ENCODE data around the gene SNRNP40. TPM values are rescaled to one million over a fixed set of nuclear protein-coding genes. Genes with fewer than 3 reads are reported as not detected.

Gene SNRNP40
- total and polyA plus RNA-seq, 10 donors: 21.4 to 53.0 (median 40.1) TPM

DNA sequence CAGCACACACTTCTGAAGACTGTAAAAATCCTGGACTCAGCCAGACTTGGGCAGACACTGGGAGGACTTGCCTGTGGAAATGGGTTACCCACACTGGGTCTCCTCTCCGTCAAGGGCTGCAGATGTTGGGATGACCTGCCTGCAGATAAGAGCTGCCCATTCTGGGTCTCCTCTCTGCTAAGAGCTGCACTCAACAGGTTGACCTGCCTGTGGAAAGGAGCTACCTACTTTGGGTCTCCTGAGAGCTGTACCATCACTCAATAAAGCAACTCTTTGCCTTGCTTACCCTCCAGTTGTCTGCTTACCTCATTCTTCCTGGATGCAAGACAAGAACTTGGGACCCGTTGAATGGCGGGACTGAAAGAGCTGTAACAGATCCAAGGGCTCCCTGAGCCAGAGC, 28.4 kb upstream of the SNRNP40 start:
- H3K4me1 ChIP-seq: no peaks in the 10 kb centered on the region
- H3K27ac ChIP-seq: no peak overlapping the region
- no peak for TF ChIP-seq POLR2A (IDR thresholded peaks at IDR 0.05)
- TF ChIP-seq POLR2AphosphoS5 (IDR thresholded peaks at IDR 0.05): no peak
- TF ChIP-seq, protein P1, sequence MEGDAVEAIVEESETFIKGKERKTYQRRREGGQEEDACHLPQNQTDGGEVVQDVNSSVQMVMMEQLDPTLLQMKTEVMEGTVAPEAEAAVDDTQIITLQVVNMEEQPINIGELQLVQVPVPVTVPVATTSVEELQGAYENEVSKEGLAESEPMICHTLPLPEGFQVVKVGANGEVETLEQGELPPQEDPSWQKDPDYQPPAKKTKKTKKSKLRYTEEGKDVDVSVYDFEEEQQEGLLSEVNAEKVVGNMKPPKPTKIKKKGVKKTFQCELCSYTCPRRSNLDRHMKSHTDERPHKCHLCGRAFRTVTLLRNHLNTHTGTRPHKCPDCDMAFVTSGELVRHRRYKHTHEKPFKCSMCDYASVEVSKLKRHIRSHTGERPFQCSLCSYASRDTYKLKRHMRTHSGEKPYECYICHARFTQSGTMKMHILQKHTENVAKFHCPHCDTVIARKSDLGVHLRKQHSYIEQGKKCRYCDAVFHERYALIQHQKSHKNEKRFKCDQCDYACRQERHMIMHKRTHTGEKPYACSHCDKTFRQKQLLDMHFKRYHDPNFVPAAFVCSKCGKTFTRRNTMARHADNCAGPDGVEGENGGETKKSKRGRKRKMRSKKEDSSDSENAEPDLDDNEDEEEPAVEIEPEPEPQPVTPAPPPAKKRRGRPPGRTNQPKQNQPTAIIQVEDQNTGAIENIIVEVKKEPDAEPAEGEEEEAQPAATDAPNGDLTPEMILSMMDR (IDR thresholded peaks at IDR 0.05 in 8 of 11, conservative IDR thresholded peaks at IDR 0.05 in 3 of 11): no peak
- intact Hi-C loops (cut with DNase I; ENCODE audit: low total_unique reads): no loop called here
- no peaks in the 10 kb centered on the region for H3K9me3 ChIP-seq
- DNase-seq: no peak
- H3K4me3 ChIP-seq: no peak overlapping the region
- WGBS, 5 donors: 92 to 100% (median 97%) methylated on average over 3 of the region's 3 CpGs
- H3K36me3 ChIP-seq: peaks cover 0 to 71% (median 28%) of the 10 kb centered on the region in 6 donors
- H3K27me3 ChIP-seq (replicated peaks in 1 of 7): no peaks in the 10 kb centered on the region

DNA sequence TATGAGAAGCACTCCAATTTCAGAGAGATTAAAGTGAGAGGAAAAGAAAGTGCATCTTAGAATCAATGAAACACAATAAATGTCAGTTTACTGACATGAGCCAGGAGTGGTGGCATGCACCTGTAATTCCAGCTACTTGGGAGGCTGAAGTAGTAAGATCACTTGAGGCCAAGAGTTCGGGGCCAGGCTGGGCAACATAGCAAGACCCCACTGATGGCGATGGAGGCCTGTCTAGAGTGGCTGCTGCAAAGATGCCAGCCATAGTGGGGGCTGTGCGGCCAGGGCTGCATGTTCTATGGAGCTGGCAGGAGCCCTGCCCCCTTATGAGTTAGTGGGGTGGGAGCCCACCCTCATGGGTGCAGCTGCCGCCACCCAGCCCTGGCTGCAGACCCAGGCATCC, 27.5 kb upstream of the SNRNP40 start:
- intact Hi-C loops (cut with DNase I; ENCODE audit: low total_unique reads): no loop called here
- Histone ChIP-seq H3K36me3 (peaks cover 0 to 80% (median 36%) of the 10 kb centered on the region in 6 donors), H3K4me1 (no peaks in the 10 kb centered on the region), H3K9me3 (no peaks in the 10 kb centered on the region), H3K4me3 (no peak overlapping the region), H3K27ac (no peak overlapping the region), H3K27me3 (replicated peaks in 1 of 7) (no peaks in the 10 kb centered on the region)
- WGBS, 5 donors: 95 to 99% (median 95%) methylated on average over 4 of the region's 4 CpGs
- TF ChIP-seq, protein P1 (IDR thresholded peaks at IDR 0.05 in 8 of 11, conservative IDR thresholded peaks at IDR 0.05 in 3 of 11): no peak
- TF ChIP-seq POLR2A (IDR thresholded peaks at IDR 0.05) (no peak), POLR2AphosphoS5 (IDR thresholded peaks at IDR 0.05) (no peak)
- no peak for DNase-seq

DNA sequence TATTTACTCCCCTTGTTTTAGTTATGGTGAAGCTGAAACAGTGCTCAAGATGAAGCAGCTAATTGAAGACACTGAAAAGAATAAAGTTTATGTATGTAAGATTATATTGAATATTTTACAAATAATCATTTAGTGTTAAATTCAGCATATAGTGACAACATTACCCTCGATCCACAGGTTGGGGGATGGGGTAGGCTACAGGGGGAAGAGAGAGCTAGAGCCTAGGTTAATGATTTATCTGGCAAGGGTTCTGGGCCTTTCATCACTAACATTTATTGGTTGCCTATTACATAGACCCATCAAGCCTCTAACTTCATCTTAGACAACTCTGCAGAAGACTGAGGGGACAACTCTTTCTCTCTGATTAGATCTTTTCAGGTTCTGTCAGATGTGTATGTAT, 21.6 kb upstream of the SNRNP40 start:
- peaks cover 0 to 100% (median 58%) of the 10 kb centered on the region in 6 donors for H3K36me3 ChIP-seq
- TF ChIP-seq POLR2AphosphoS5 (IDR thresholded peaks at IDR 0.05) (no peak), POLR2A (IDR thresholded peaks at IDR 0.05) (no peak)
- TF ChIP-seq, protein P1 (IDR thresholded peaks at IDR 0.05 in 8 of 11, conservative IDR thresholded peaks at IDR 0.05 in 3 of 11): no peak
- no peak overlapping the region for H3K4me3 ChIP-seq
- no peak overlapping the region for H3K27ac ChIP-seq
- DNase-seq: no peak
- H3K9me3 ChIP-seq: no peaks in the 10 kb centered on the region
- no peaks in the 10 kb centered on the region for H3K27me3 ChIP-seq (replicated peaks in 1 of 7)
- no peaks in the 10 kb centered on the region for H3K4me1 ChIP-seq
- 86 to 100% (median 97%) methylated on average over 1 of the region's 1 CpG for WGBS, 5 donors
- intact Hi-C loops (cut with DNase I; ENCODE audit: low total_unique reads): no loop called here

DNA sequence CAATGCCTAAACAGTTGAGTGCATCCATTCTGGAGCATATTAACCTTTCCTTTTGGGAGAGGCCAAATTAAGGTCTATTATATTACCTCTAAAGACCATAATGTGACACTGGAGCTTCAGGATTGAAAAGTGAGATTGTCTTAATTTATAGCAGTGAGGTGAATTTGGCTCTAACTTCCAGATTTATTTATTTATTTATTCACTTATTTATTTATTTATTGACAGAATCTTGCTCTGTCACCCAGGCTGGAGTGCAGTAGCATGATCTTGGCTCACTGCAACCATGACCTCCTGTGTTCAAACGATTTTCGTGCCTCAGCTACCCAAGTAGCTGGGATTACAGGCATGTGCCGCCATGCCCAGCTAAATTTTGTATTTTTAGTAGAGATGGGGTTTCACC, 19.3 kb upstream of the SNRNP40 start:
- H3K4me1 ChIP-seq: no peaks in the 10 kb centered on the region
- TF ChIP-seq, protein P1 (IDR thresholded peaks at IDR 0.05 in 8 of 11, conservative IDR thresholded peaks at IDR 0.05 in 3 of 11): no peak
- no peaks in the 10 kb centered on the region for H3K9me3 ChIP-seq
- peaks cover 0 to 100% (median 73%) of the 10 kb centered on the region in 6 donors for H3K36me3 ChIP-seq
- H3K27me3 ChIP-seq (replicated peaks in 1 of 7): no peaks in the 10 kb centered on the region
- no peak overlapping the region for H3K27ac ChIP-seq
- DNase-seq: no peak
- intact Hi-C loops (cut with DNase I; ENCODE audit: low total_unique reads): no loop called here
- WGBS, 5 donors: 95 to 100% (median 97%) methylated on average over 3 of the region's 3 CpGs
- H3K4me3 ChIP-seq: no peak overlapping the region
